ENCODE results near the gene TEX48. TPM values are rescaled to one million over a fixed set of nuclear protein-coding genes. Genes with fewer than 3 reads are reported as not detected.
A peak's percentile ranks its signal among the peaks of the same experiment; 100 is the strongest.

Gene TEX48
- total RNA-seq, 2 donors from 2014 or later, result not detected

DNA sequence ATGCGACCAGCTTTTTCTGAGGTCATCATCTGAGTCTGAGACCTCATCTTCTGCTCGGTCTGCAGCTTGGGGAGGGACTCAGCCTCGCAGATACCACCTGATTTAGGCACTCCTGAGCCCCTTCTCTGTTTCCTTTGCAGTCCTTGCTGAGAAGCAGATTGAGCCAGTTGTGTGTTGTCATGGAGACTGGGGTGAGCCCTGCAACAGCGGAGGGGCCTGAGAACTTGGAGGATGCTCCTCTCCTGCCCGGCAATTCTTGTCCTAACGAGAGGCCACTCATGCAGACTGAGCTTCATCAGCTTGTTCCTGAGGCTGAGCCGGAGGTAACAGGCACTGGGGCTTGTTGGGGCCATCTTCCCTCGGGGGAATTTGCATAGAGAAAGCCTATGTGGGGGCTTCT lies 43.6 kb downstream of the TEX48 start:
- peaks cover 2% of the 10 kb centered on the region for H3K4me1 ChIP-seq (replicated peaks)
- TF ChIP-seq POLR2A (IDR thresholded peaks at IDR 0.05) (no peak), POLR2AphosphoS5 (IDR thresholded peaks at IDR 0.05) (no peak)
- TF ChIP-seq, protein P1, sequence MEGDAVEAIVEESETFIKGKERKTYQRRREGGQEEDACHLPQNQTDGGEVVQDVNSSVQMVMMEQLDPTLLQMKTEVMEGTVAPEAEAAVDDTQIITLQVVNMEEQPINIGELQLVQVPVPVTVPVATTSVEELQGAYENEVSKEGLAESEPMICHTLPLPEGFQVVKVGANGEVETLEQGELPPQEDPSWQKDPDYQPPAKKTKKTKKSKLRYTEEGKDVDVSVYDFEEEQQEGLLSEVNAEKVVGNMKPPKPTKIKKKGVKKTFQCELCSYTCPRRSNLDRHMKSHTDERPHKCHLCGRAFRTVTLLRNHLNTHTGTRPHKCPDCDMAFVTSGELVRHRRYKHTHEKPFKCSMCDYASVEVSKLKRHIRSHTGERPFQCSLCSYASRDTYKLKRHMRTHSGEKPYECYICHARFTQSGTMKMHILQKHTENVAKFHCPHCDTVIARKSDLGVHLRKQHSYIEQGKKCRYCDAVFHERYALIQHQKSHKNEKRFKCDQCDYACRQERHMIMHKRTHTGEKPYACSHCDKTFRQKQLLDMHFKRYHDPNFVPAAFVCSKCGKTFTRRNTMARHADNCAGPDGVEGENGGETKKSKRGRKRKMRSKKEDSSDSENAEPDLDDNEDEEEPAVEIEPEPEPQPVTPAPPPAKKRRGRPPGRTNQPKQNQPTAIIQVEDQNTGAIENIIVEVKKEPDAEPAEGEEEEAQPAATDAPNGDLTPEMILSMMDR (IDR thresholded peaks at IDR 0.05), result no peak
- intact Hi-C loops (cut with DNase I), result no loop called here
- no peaks in the 10 kb centered on the region for H3K27me3 ChIP-seq (replicated peaks; ENCODE audit: insufficient read depth)
- H3K36me3 ChIP-seq, result peaks cover 4 to 9% of the 10 kb centered on the region in 2 donors
- H3K9me3 ChIP-seq, result no peaks in the 10 kb centered on the region
- H3K27ac ChIP-seq, result no peak overlapping the region
- no peak overlapping the region for H3K4me3 ChIP-seq
- DNase-seq (ENCODE audit: low spot score), result no peak
- 88% methylated on average over 8 of the region's 8 CpGs for WGBS

DNA sequence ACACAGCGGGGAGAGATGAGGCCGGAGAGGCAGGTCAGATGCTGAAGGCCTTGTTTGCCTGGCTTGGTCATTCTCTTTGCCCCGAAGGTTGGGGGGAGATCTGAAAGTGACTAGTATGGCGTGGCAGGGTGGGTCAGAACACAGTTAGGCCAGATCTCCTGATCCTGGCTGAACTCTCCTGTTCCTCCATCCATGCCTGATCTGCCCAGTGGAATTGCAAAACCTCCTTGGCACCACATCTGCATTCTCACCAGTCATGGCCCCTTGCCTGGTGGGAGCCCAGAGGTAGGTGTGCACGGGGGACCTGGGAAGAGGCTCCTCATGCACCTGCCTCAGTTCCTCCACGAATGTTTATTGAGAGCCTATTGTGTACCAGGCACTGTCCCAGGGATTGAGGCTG lies 47.6 kb downstream of the TEX48 start:
- Histone ChIP-seq H3K27ac (no peak overlapping the region), H3K27me3 (replicated peaks; ENCODE audit: insufficient read depth) (no peaks in the 10 kb centered on the region), H3K4me1 (replicated peaks) (peaks cover 2% of the 10 kb centered on the region), H3K9me3 (no peaks in the 10 kb centered on the region), H3K4me3 (no peak overlapping the region), H3K36me3 (peaks cover 0 to 3% of the 10 kb centered on the region in 2 donors)
- no peak for DNase-seq (ENCODE audit: low spot score)
- 87% methylated on average over 6 of the region's 6 CpGs for WGBS
- intact Hi-C loops (cut with DNase I), result no loop called here
- no peak for TF ChIP-seq POLR2A (IDR thresholded peaks at IDR 0.05)
- TF ChIP-seq POLR2AphosphoS5 (IDR thresholded peaks at IDR 0.05), result no peak
- TF ChIP-seq, protein P1 (IDR thresholded peaks at IDR 0.05), result no peak

DNA sequence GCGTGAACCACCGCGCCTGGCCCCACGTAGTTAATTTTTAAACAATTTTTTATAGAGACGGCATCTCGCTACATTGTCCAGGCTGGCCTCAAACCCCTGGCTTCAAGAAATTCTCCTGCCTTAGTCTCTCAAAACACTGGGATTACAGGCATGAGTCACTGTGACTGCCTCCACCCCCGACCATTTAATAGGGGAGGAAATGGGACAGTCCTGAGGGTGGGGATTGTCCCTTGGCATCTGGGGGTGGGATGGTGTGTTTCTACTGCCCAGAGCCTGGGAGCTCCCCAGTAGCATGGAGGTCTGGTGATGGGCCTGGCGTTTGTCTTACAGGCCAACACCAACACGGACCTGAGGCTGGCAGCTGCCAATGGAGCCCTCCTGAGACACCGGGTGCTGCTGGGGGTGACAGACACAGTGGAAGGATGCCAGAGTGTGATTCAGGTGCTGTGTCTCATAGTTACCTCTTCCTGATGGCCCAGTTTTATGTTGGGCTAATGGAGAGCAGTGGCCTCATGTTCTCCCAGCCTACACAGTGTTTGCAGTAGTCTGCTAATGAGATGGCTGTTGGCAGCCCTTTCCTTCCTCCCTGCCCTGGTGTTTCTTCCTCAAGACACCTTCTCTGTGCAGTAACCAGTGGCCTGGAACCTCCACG lies 48.4 kb downstream of the TEX48 start:
- Histone ChIP-seq H3K36me3 (no peaks in the 10 kb centered on the region), H3K4me3 (no peak overlapping the region), H3K4me1 (replicated peaks) (peaks cover 2% of the 10 kb centered on the region), H3K27me3 (replicated peaks; ENCODE audit: insufficient read depth) (no peaks in the 10 kb centered on the region), H3K27ac (peak overlapping the region in 1 of 2 donors; percentile 27), H3K9me3 (no peaks in the 10 kb centered on the region)
- intact Hi-C loops (cut with DNase I), result no loop called here
- DNase-seq (ENCODE audit: low spot score), result no peak
- TF ChIP-seq POLR2AphosphoS5 (IDR thresholded peaks at IDR 0.05), result no peak
- 77% methylated on average over 11 of the region's 11 CpGs for WGBS

DNA sequence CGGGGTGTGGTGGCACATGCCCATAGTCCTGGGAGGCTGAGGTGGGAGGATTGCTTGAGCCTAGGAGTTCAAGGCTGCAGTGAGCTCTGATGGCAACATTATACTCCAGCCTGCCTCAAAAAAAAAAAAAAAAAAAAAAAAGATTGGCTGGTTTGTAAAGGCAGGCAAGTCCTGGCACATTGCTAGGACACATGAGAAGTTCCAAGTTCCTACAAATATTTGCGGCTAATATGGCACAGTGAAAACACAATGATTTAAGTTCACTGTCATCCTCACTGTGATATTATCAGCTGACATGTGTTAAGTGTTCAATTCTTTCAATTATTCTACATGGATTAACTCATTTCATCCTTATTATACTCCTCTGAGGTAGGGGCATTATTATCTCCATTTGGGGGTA lies 50.8 kb downstream of the TEX48 start:
- Histone ChIP-seq H3K36me3 (no peaks in the 10 kb centered on the region), H3K27me3 (replicated peaks; ENCODE audit: insufficient read depth) (no peaks in the 10 kb centered on the region)
- intact Hi-C loops (cut with DNase I), result no loop called here

DNA sequence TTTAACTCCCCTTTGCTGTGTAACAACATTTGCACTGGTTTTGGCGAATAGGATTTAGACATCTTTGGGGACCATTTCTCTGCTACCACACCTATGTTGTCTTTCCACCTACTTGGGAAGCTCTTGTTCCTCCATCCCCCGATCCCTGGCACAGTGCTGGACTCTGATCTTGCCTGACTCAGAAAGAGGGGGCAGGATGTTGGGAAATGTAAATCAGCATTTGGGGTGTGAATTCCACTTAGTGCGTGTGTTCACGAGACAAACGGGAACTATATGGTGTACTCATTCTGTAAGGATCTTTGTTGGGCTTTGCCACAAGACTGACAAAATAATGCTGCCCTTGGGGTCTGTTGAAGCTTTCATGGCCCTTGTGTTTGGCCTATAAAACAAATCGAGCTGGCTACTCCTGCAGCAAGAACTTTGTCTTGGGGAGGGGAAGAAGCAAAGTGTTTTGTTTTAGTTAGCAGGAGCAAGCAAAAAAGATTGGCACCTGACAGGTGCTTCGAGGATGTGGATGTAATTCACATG lies 52.4 kb downstream of the TEX48 start:
- H3K4me3 ChIP-seq, result no peak overlapping the region
- no peak overlapping the region for H3K27ac ChIP-seq
- 71% methylated on average over 7 of the region's 7 CpGs for WGBS
- TF ChIP-seq, protein P1 (IDR thresholded peaks at IDR 0.05), result no peak
- no peak for TF ChIP-seq POLR2A (IDR thresholded peaks at IDR 0.05)
- TF ChIP-seq POLR2AphosphoS5 (IDR thresholded peaks at IDR 0.05), result no peak
- DNase-seq (ENCODE audit: low spot score), result no peak
- no peaks in the 10 kb centered on the region for H3K27me3 ChIP-seq (replicated peaks; ENCODE audit: insufficient read depth)
- H3K9me3 ChIP-seq, result no peaks in the 10 kb centered on the region
- intact Hi-C loops (cut with DNase I), result no loop called here
- no peaks in the 10 kb centered on the region for H3K36me3 ChIP-seq
- peaks cover 2% of the 10 kb centered on the region for H3K4me1 ChIP-seq (replicated peaks)

More for the DNA sequence above, 50.8 kb downstream of the TEX48 start:
- Histone ChIP-seq H3K27ac (no peak overlapping the region), H3K4me1 (replicated peaks) (peaks cover 2% of the 10 kb centered on the region), H3K9me3 (no peaks in the 10 kb centered on the region), H3K4me3 (no peak overlapping the region)
- TF ChIP-seq POLR2AphosphoS5 (IDR thresholded peaks at IDR 0.05) (peak; percentile 39), POLR2A (IDR thresholded peaks at IDR 0.05) (no peak)
- TF ChIP-seq, protein P1 (IDR thresholded peaks at IDR 0.05), result no peak
- WGBS, result 29% methylated on average over 2 of the region's 2 CpGs
- DNase-seq (ENCODE audit: low spot score), result no peak
